NCI-H82 (cell line): ENCODE results near the gene TNNI3K.

Source experiments
- DNase-seq: peaks from one replicate; lab custom pipeline; 2025; lab: John Stamatoyannopoulos, UW

The TNNI3K gene

GRCh38 chr1:74392186-74392585 is 157.0 kb downstream of the TNNI3K start:
- no peak for DNase-seq

GRCh38 chr1:74392840-74393239 is 157.7 kb downstream of the TNNI3K start:
- no peak for DNase-seq

GRCh38 chr1:74395571-74395970 is 160.4 kb downstream of the TNNI3K start:
- DNase-seq = no peak

GRCh38 chr1:74396462-74396861 is 161.3 kb downstream of the TNNI3K start:
- DNase-seq = no peak

DNA sequence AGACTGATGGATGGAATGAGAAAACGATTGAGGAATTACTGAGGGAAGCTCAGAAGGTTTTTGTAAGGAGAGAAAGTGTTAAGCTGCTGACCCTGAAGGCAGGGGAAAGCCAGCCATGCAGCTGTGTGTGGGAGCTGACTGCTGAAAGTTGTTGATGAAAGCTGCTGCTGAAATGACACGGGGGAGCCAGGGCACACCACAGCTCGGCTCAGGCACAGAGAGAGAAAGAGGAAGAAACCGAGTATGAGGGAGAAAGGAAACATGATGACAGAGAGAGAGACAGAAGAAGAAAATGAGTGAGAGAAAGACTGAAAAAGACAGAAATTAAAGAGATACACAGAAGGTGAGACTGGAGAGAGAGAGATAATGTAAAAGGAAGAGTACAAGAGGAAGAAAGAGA is 161.7 kb downstream of the TNNI3K start:
- no peak for DNase-seq

DNA sequence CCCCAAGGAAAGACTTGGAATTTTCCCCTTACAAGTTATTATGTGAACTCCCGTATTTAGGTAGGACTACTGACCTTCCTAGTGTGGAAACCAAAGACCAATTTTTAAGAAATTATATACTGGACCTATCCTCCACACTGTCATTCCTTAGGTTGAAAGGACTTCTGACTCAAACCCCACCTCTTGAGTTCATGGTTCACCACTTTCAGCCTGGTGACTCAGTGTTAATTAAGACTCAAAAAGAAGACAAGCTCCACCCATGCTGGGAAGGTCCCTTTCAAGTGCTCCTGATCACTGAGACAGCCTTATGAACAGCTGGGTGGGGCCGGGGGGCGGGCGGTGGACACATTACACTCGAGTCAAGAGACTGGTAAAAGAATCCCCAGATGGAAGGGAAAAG is 164.1 kb downstream of the TNNI3K start:
- DNase-seq = no peak

GRCh38 chr1:74402873-74403272 is 167.7 kb downstream of the TNNI3K start:
- no peak for DNase-seq

DNA sequence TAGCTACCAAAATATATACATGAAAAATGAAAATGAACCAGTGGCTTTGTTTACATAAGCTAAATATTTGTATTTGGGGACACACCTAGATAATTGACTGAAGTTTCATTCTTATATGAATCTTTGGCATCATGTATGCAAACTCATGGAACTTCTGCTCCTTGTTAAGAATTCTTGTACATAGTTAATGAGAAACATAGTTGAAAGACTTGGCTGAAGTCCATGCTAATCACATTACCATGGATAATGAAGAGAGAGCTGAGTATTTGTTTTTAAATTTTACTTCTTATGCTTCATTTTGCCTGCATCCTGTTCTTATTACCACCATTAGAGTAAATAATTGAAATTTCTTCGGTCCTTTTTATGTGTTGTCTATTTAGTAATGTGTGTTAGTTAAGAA is 168.4 kb downstream of the TNNI3K start:
- peak; percentile 37 for DNase-seq

GRCh38 chr1:74406759-74407158 is 171.6 kb downstream of the TNNI3K start:
- DNase-seq = no peak

DNA sequence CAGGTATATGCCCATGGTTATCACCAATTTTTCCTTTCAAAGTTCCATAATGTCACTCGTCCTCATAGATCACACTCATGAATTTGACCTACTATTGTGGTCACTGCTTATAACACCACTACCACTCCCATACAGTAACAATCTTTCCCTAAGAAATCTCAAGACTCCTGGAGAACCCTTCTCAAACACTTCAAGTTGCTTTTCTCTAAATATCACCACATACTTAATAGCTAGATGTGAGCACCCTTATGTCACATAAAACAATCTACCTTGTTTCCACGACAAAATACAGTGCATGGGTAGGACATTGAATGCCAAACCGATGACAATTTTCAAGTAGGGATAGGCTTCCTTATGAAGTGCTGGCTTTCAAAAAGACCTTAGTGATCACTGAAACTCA is 172.7 kb downstream of the TNNI3K start:
- no peak for DNase-seq

DNA sequence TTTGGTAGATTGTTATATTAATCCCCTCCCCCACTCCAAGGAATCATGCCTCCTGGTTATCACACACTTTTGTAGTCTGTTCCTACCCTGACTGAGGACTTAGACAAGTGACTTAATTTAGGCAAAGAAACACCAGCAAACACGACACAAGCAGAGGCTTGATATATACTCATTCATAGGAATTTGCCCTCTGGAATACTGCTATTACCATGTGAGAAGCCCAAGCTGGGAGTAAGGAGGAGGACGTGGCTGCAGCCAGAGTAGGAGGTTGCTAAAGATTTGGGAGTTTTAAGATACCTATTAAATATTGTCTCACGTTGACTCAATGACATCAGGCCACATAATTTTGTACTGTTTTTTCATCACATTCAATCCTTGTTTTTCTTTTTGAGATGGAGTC is 177.1 kb downstream of the TNNI3K start:
- DNase-seq = no peak

DNA sequence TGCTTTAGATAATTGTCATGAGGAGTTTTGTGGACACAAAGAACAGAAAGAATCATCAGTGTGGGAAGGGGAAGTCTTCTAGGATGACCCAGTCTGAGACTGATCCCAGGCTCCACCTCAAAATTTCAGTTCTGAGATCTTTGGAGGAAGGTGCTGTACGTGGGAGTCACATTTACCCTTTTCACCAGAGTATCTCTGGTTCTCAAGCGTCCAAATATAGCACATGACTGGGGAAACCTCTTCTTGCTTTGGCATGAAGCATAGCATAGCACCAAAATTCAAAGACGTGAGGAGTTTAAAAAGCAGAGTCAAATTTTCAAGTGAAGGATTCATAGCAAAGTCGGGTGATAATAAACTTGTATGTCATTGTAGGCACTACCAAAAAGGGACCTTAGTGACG is 180.7 kb downstream of the TNNI3K start:
- DNase-seq = no peak

GRCh38 chr1:74419611-74420010 is 184.4 kb downstream of the TNNI3K start:
- DNase-seq = no peak

DNA sequence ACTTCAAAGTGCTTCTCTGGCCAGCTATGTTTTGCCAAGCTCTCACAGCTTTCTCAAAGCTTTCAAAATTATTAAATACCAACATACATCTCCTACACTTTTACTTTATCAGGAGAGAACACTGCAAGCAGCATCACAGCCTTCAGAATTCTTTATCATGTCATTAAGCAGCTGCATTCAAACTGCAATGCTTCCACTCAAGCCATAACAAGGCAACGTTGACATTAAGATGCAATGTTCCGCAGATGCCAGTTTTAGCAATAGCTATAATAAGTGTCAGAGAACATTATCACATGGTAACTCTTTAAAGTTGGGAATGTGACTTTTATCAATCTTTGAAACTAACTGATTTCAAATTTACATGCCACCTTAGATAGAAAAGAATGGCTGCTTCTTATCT is 185.3 kb downstream of the TNNI3K start:
- DNase-seq = no peak

DNA sequence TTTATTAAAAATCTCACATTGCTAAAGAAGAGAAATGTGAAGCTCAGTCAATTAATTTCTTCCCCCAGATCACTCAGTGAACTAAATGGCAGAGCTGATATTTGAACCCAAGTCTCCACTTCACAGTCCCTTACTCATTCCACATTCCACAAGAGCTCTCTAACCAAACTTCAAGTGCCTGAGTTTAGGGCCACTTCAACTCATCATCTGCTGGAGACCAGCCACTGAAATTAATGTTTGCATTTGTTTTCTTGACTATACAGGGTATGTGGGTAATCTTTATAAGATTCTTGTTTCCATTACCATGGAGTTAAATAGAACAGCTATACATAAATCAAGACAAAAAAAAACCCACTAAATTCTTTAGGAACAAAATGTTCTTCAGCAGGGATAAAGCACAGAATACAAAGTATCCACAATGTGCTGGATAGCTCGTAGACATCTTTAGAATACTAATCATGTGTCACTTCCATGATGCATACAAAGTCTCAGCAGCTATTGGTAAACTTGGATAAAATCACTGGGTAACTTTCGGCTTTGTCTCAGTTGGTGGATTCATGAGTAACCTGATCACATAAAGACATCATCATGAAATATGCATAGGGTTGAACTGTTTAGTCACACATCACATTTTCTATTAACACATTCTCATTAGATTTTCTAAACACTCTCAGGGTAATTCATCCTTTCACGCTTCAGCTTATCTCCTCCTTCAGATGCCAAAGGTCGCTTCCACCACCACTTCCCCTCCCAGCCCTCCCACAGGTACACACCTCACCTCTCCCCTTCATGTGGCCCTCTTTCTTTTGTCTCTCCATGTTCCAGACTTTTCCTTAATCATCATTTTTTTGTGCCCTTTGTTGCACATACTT is 187.5 kb downstream of the TNNI3K start:
- DNase-seq = no peak

- no peak for DNase-seq
Observed at GRCh38 chr1:74423471-74423870, 188.3 kb downstream of the TNNI3K start.

DNA sequence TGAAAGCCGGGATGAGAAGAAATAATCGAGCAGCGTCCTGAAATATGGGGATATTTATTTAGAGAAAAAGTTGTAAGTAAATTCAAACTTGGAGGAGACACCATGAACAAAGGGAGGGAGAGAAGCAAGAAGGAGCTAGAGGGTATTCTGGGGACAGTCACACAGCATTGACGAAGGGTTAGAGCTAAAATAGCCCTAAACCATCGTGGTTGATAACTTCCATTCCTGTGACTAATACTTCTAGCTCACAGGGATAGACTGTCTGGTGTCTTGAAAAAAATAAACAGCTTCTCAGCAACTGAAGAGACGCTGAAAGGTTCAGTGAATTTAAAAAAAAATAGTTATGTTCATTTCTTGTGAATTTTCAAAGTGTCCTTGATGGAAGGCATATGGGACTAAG is 190.5 kb downstream of the TNNI3K start:
- no peak for DNase-seq

DNA sequence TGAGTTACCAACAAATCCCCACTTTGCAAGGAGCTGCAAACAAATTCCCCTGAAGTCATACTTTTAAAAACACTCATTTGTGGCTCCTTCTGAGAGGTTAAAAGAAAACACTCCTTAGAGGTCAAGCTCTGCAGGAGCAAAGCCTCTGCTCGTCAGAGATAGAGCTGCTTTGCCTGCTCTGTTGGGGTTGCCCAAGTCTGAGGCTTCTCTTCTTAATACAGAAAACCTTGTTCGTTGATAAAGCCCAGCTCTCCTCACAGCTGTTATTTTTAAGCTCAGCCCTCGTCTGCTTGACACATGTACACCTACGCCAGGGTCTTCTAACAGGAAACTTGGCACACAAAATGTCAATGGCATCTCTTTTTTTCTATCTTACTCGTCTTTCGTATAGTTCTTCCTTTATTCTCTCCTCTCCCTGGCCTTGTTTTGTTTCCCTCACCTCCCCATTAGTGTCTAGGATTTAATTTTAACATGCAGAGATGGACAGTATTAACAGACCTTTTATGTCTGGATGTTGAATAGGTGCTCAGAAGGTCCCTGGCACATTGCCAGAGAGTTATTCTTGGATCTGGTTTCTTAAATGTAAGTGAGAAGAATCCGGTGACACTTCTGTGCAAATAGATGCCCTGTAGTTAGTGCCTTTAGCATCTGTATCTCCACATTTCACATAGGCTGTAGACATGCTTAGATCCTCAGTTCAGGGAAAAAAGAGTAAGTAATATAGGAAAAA is 191.2 kb downstream of the TNNI3K start:
- DNase-seq = peak; percentile 74

DNA sequence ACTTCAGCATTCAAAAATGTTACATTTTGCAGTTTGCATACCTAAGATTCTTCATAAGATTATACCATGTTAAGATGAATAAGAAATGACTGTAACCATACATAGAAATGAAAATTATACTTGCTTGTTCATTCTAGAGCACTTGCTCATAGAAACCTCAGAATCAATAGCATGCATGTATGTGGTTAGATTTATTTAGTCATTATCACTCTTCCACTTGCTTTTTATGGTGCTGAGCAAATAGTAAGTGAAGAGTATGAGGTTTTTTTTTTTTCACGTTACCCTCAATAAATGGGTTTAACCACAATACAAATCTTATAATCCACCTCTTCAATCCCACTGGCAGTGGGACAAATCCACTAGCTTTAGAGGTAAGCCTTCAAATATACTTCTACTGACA is 192.5 kb downstream of the TNNI3K start:
- DNase-seq = peak; percentile 36

DNA sequence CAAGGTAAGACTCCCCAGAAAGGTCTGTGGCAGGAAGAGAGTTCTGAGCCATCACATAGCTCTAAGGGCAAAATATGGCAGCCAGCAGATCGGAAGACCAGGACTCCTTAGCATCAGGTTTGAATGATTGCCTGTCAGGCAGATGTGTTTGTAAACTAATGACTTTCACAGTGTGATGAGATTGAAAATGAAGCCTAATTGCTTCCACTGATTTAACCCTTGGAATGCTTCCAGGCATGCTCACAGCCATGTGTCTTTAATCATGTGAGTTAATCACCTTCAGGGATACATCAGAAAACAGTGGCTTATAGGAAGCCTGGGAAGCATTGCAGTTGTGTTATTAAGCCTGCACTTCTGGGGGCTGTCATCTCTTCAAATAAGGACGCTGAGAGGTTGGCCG is 194.4 kb downstream of the TNNI3K start:
- DNase-seq = peak; percentile 92

DNA sequence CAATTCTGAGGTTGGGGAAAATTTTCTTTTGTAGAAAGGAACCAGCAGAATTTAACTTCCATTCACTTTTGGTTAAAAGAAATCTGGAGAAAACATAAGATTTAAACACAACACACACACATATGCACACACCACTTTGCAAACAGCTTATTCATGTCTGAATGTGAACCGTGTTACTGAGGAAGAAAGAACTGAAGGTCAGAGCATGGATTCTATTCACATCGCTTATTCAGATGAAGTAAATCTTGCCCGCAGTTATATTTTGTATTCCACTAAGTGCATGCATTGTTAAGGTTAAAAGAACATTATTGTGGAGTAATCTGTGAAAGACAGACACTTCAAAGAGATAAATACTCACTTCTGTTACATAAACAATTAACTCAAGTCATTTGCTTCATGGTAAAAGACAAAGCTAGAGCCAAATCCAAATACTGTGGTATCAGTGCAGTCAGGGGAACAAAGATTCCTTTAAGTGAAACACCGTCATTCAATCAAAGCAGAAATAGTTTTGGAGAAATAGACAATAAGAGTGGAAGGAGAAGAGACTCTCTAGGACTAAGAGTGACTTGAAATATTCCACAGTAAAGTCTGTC is 195.3 kb downstream of the TNNI3K start:
- DNase-seq = no peak

DNA sequence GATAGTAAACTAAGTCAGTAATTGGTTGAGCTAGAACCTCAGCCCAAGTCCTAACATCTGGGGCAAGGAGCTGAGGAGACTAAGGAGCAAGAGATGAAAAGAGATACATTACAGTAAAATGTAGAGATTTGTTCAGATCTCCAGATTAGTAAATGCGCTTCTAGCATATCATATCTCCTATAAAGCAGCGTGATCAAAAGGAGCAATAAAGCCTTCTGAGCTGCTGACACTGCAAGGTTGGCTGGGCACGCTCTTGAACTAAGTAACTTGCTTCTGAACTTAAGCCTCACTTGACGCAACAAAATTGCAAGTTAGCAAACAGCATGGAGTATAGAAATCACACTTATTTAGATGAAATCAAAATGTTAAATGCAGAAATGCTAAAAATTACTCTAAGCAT is 196.3 kb downstream of the TNNI3K start:
- DNase-seq = no peak

- no peak for DNase-seq
Observed at GRCh38 chr1:74432325-74432724, 197.1 kb downstream of the TNNI3K start.
